Measurements from ENCODE around the gene LIX1. TPM values are rescaled to one million over a fixed set of nuclear protein-coding genes. Genes with fewer than 3 reads are reported as not detected.
A peak's percentile ranks its signal among the peaks of the same experiment; 100 is the strongest.

LIX1 gene
- total RNA-seq, 1 donor from 2014 or later, result 0.59 TPM

DNA sequence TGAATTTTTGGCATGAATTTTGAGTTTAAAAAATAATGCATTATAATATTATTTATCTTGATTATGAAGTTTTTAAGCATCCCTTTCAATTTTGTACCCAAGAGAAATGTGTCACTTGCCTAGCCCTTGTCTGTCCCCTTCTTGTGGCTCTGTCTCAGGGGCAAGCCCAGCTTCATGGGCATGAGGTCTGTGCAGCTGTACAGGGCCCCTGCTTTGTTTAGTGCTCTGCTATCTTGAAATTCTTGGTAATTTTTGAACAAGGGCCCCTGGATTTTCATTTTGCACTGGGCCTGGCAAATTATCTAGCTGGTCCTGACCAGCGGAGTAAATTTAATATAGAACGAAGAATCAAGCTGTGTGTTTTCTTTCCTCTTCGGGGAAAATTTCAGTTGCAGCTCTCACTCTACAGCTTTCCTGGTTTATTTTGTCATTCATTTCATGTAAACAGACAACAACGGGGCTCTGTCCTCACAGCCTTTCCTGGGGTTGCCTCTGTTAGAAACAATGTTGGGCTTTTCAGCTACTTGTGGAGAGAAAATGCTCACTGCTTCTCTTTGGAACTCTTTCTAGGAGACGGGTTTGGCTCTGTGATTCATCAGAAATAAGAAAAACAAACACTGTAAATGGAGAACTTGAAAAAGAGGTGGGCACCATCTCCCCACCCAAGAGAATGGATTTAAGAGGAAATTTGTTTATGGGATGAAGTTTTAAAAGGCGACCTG lies 41.1 kb downstream of the LIX1 start:
- Histone ChIP-seq H3K27ac (ENCODE audit: low read depth, low read length) (no peak overlapping the region), H3K9me3 (ENCODE audit: insufficient read depth, low read depth, low read length) (no peaks in the 10 kb centered on the region), H3K4me3 (ENCODE audit: insufficient read depth, low read depth, low read length) (peak overlapping the region; percentile 17), H3K9ac (ENCODE audit: low read length) (peak overlapping the region; percentile 2), H3K36me3 (ENCODE audit: insufficient read depth, low read length) (no peaks in the 10 kb centered on the region), H2AFZ (ENCODE audit: low read depth, low read length) (peak overlapping the region; percentile 59), H3K4me2 (ENCODE audit: low read length) (peak overlapping the region; percentile 69), H3K79me2 (ENCODE audit: insufficient read depth, low read length) (no peaks in the 10 kb centered on the region), H3K27me3 (ENCODE audit: insufficient read depth, low read length) (no peaks in the 10 kb centered on the region), H4K20me1 (ENCODE audit: insufficient read depth, low read length) (no peaks in the 10 kb centered on the region), H3K4me1 (ENCODE audit: insufficient read depth, low read length) (peaks cover 12% of the 10 kb centered on the region)
- DNase-seq (ENCODE audit: low read depth) (peak; percentile 25), FAIRE-seq (no peak)
- Mint-ChIP-seq H3K4me1 (ENCODE audit: low read depth, unreplicated experiment) (peaks cover 11% of the 10 kb centered on the region), H3K4me3 (ENCODE audit: unreplicated experiment) (no peak overlapping the region), H3K9me3 (ENCODE audit: unreplicated experiment) (no peaks in the 10 kb centered on the region), H3K27me3 (ENCODE audit: low read depth, unreplicated experiment) (no peaks in the 10 kb centered on the region), H3K27ac (ENCODE audit: unreplicated experiment) (peak overlapping the region; percentile 68), H3K36me3 (ENCODE audit: low read depth, unreplicated experiment) (no peaks in the 10 kb centered on the region)
- no peak for TF ChIP-seq EZH2 (IDR thresholded peaks at IDR 0.05; ENCODE audit: insufficient read depth, low read length)
- no peak for TF ChIP-seq CTCF (IDR thresholded peaks at IDR 0.05; ENCODE audit: insufficient read depth, low read depth, low read length)

- Mint-ChIP-seq H3K9me3 (ENCODE audit: unreplicated experiment) (no peaks in the 10 kb centered on the region), H3K4me1 (ENCODE audit: low read depth, unreplicated experiment) (peaks cover 11% of the 10 kb centered on the region), H3K27ac (ENCODE audit: unreplicated experiment) (no peak overlapping the region), H3K36me3 (ENCODE audit: low read depth, unreplicated experiment) (no peaks in the 10 kb centered on the region), H3K27me3 (ENCODE audit: low read depth, unreplicated experiment) (no peaks in the 10 kb centered on the region), H3K4me3 (ENCODE audit: unreplicated experiment) (no peak overlapping the region)
- H3K27me3 ChIP-seq (ENCODE audit: insufficient read depth, low read length), result no peaks in the 10 kb centered on the region
- no peaks in the 10 kb centered on the region for H3K36me3 ChIP-seq (ENCODE audit: insufficient read depth, low read length)
- peaks cover 12% of the 10 kb centered on the region for H3K4me1 ChIP-seq (ENCODE audit: insufficient read depth, low read length)
- H4K20me1 ChIP-seq (ENCODE audit: insufficient read depth, low read length), result no peaks in the 10 kb centered on the region
- H3K4me2 ChIP-seq (ENCODE audit: low read length), result no peak overlapping the region
- TF ChIP-seq EZH2 (IDR thresholded peaks at IDR 0.05; ENCODE audit: insufficient read depth, low read length), result no peak
- TF ChIP-seq CTCF (IDR thresholded peaks at IDR 0.05; ENCODE audit: insufficient read depth, low read depth, low read length), result no peak
- H3K9ac ChIP-seq (ENCODE audit: low read length), result no peak overlapping the region
- FAIRE-seq, result no peak
- H3K27ac ChIP-seq (ENCODE audit: low read depth, low read length), result no peak overlapping the region
- H3K4me3 ChIP-seq (ENCODE audit: insufficient read depth, low read depth, low read length), result no peak overlapping the region
- DNase-seq (ENCODE audit: low read depth), result peak; percentile 26
- H3K9me3 ChIP-seq (ENCODE audit: insufficient read depth, low read depth, low read length), result no peaks in the 10 kb centered on the region
- no peak overlapping the region for H2AFZ ChIP-seq (ENCODE audit: low read depth, low read length)
- H3K79me2 ChIP-seq (ENCODE audit: insufficient read depth, low read length), result no peaks in the 10 kb centered on the region
Measured at GRCh38 chr5:97100476-97100875, 41.9 kb downstream of the LIX1 start.

- Histone ChIP-seq H3K4me1 (ENCODE audit: insufficient read depth, low read length) (peaks cover 12% of the 10 kb centered on the region), H3K79me2 (ENCODE audit: insufficient read depth, low read length) (no peaks in the 10 kb centered on the region), H4K20me1 (ENCODE audit: insufficient read depth, low read length) (no peaks in the 10 kb centered on the region), H2AFZ (ENCODE audit: low read depth, low read length) (peak overlapping the region; percentile 42), H3K4me3 (ENCODE audit: insufficient read depth, low read depth, low read length) (no peak overlapping the region), H3K27ac (ENCODE audit: low read depth, low read length) (no peak overlapping the region), H3K9me3 (ENCODE audit: insufficient read depth, low read depth, low read length) (no peaks in the 10 kb centered on the region), H3K9ac (ENCODE audit: low read length) (no peak overlapping the region), H3K36me3 (ENCODE audit: insufficient read depth, low read length) (no peaks in the 10 kb centered on the region), H3K4me2 (ENCODE audit: low read length) (peak overlapping the region; percentile 65), H3K27me3 (ENCODE audit: insufficient read depth, low read length) (no peaks in the 10 kb centered on the region)
- Mint-ChIP-seq H3K27ac (ENCODE audit: unreplicated experiment) (no peak overlapping the region), H3K36me3 (ENCODE audit: low read depth, unreplicated experiment) (no peaks in the 10 kb centered on the region), H3K4me1 (ENCODE audit: low read depth, unreplicated experiment) (peaks cover 11% of the 10 kb centered on the region), H3K27me3 (ENCODE audit: low read depth, unreplicated experiment) (no peaks in the 10 kb centered on the region), H3K9me3 (ENCODE audit: unreplicated experiment) (no peaks in the 10 kb centered on the region), H3K4me3 (ENCODE audit: unreplicated experiment) (no peak overlapping the region)
- TF ChIP-seq EZH2 (IDR thresholded peaks at IDR 0.05; ENCODE audit: insufficient read depth, low read length) (no peak), CTCF (IDR thresholded peaks at IDR 0.05; ENCODE audit: insufficient read depth, low read depth, low read length) (no peak)
- DNase-seq (ENCODE audit: low read depth) (no peak), FAIRE-seq (no peak)
Measured at GRCh38 chr5:97098922-97099321, 43.5 kb downstream of the LIX1 start.

All from astrocyte (in vitro differentiated cells and primary cell).